Ovary (tissue), 9 donors: Measurements from ENCODE around the gene PAPSS1. TPM values are rescaled to one million over a fixed set of nuclear protein-coding genes. Genes with fewer than 3 reads are reported as not detected.

Experiments used
- DNase-seq, 5 donors: peaks; one replicate each; pipeline ENCODE4 v3.0.0-alpha.2; 2019 to 2020
- H3K27ac ChIP-seq, 2 donors: fragments of 200-600 bp; one replicate each; pipeline versions ENCODE4 v1.5.1 to v1.8.0; 2019 to 2022
- H3K27me3 ChIP-seq: fragments of 200-600 bp; one replicate; pipeline ENCODE4 v1.8.0; 2022
- H3K36me3 ChIP-seq: fragments of 200-600 bp; sonication (generic); one replicate; pipeline ENCODE4 v1.5.1; 2019
- H3K4me1 ChIP-seq: one replicate; pipeline ENCODE4 v1.8.1; 2013; ENCODE audit warnings: mild to moderate bottlenecking, moderate library complexity; ENCODE audit not compliant: insufficient read depth
- H3K4me3 ChIP-seq: fragments of 200-600 bp; sonication (generic); one replicate; pipeline ENCODE4 v1.5.1; 2017
- H3K9me3 ChIP-seq, 2 donors: fragments of 200-600 bp in 1 of 2; sonication (generic) in 1 of 2; one replicate each; pipeline versions ENCODE4 v1.5.1 to v1.8.1; 2013 to 2019; ENCODE audit warnings: mild to moderate bottlenecking in 1 of 2, moderate library complexity in 1 of 2
- CTCF ChIP-seq, 3 donors: fragments of 450-650 bp in 2 of 3; fragments of 200-600 bp in 1 of 3; IDR thresholded peaks; one replicate each; pipeline versions ENCODE4 v1.5.1 to v1.8.0; 2016 to 2022; ENCODE audit warnings: antibody characterized with exemption in 3 of 3, mild to moderate bottlenecking in 1 of 3
- EP300 ChIP-seq: sonication (generic); formaldehyde crosslinking; IDR thresholded peaks from one replicate; pipeline ENCODE4 v1.6.1; 2017; ENCODE audit warnings: antibody characterized with exemption
- POLR2A ChIP-seq: fragments of 450-650 bp; IDR thresholded peaks from one replicate; pipeline ENCODE4 v1.6.1; 2017; ENCODE audit warnings: antibody characterized with exemption, mild to moderate bottlenecking, moderate library complexity
- WGBS, 3 donors: extraction: QIAGEN DNeasy Blood & Tissue Kit in 1 of 3; methylation state at CpG; one replicate each; pipeline versions ENCODE4 v1.1.5 to v1.1.7; 2013 to 2017; 5-methylcytosine and 5-hydroxymethylcytosine counted together
- intact Hi-C, 4 donors: fragments of 100-400 bp; cut with DNase I; formaldehyde crosslinking; loops; one replicate each; pipeline versions ENCODE4 v1.11.0 to v1.15.1; 2022 to 2023
- polyA plus RNA-seq, 2 donors: library from polyadenylated mRNA; stranded (reverse); fragments of 200-250 nt in 1 of 2; fragments of 350-450 nt in 1 of 2; fragmentation: Illumina TruSeq in 1 of 2; extraction: RNeasy Lipid Tissue Mini Kit (QIAGEN cat#74804) in 1 of 2; gene quantifications; one replicate each; pipeline ENCODE4 v1.2.3, GENCODE V29; 2013 to 2014
- total RNA-seq, 7 donors: library from RNA; depleted of rRNA in 2 of 7; stranded (reverse); fragments of >200 nt in 2 of 7; fragmentation: NEBNext Ultra II Directional in 3 of 7; extraction: Animal tissue kit (Norgen Biotek cat#: 25700) in 3 of 7; gene quantifications; one replicate each; pipeline versions ENCODE4 v1.1.0 to v1.2.4, GENCODE V29; 2016 to 2023
- donor health status: DM: no; HTN: no; CAD: no; lungs with moderate emphysema.
- donor health status: DM: no; HTN: no; CAD: no.
- donor health status: Bipolar disorder and iron deficiency.
- donor health status: DM: yes; HTN: yes; CAD: no.
- donor health status: DM: no; HTN: no; CAD: no.
- donor health status: DM: yes; HTN: yes; CAD: no.

The PAPSS1 gene
- total and polyA plus RNA-seq, 9 donors = 19.8 to 50.3 (median 28.0) TPM

- DNase-seq = no peak
- no peak overlapping the region for H3K4me3 ChIP-seq
- H3K4me1 ChIP-seq = no peaks in the 10 kb centered on the region
- no peaks in the 10 kb centered on the region for H3K27me3 ChIP-seq
- no peaks in the 10 kb centered on the region for H3K36me3 ChIP-seq
- H3K9me3 ChIP-seq = no peaks in the 10 kb centered on the region
- WGBS, 3 donors = 78 to 96% (median 92%) methylated on average over 3 of the region's 3 CpGs
- TF ChIP-seq POLR2A (no peak), EP300 (no peak), CTCF (IDR thresholded peaks at IDR 0.05) (no peak)
- intact Hi-C loops = no loop called here
- no peak overlapping the region for H3K27ac ChIP-seq
Measured at GRCh38 chr4:107616838-107617389, 103.1 kb downstream of the PAPSS1 start.

DNA sequence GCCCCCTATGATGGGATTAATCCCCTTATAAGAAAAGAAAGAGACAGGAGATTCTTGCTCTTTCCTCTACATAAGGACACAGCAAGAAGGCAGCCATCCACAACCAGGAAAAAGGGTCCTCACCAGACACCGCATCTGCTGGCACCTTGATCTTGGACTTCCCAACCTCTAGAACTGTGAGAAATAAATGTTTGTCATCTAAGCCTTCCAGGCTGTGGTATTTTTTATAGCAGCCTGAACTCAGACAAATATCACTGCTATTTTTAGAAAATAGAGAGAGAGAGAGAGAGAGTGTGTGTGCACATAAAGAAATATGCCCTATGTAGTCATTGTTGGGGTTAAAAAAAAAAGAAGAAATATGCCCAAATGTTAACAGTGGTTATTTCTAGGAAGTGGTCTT, 104.2 kb downstream of the PAPSS1 start:
- 96 to 100% (median 98%) methylated on average over 1 of the region's 1 CpG for WGBS, 3 donors
- H3K4me1 ChIP-seq = no peaks in the 10 kb centered on the region
- TF ChIP-seq POLR2A = no peak
- TF ChIP-seq CTCF (IDR thresholded peaks at IDR 0.05) = no peak
- TF ChIP-seq EP300 = no peak
- H3K4me3 ChIP-seq = no peak overlapping the region
- no peaks in the 10 kb centered on the region for H3K27me3 ChIP-seq
- no peaks in the 10 kb centered on the region for H3K9me3 ChIP-seq
- no peak overlapping the region for H3K27ac ChIP-seq
- intact Hi-C loops = no loop called here
- no peak for DNase-seq
- H3K36me3 ChIP-seq = no peaks in the 10 kb centered on the region

GRCh38 chr4:107603430-107603829, 116.6 kb downstream of the PAPSS1 start:
- Histone ChIP-seq H3K27me3 (no peaks in the 10 kb centered on the region), H3K4me3 (no peak overlapping the region), H3K4me1 (peaks cover 6% of the 10 kb centered on the region), H3K27ac (no peak overlapping the region), H3K9me3 (no peaks in the 10 kb centered on the region), H3K36me3 (no peaks in the 10 kb centered on the region)
- no peak for DNase-seq
- intact Hi-C loops = no loop called here
- no peak for TF ChIP-seq EP300
- TF ChIP-seq CTCF (IDR thresholded peaks at IDR 0.05) = no peak
- TF ChIP-seq POLR2A = no peak
- WGBS, 3 donors = 74 to 77% (median 76%) methylated on average over 4 of the region's 4 CpGs

DNA sequence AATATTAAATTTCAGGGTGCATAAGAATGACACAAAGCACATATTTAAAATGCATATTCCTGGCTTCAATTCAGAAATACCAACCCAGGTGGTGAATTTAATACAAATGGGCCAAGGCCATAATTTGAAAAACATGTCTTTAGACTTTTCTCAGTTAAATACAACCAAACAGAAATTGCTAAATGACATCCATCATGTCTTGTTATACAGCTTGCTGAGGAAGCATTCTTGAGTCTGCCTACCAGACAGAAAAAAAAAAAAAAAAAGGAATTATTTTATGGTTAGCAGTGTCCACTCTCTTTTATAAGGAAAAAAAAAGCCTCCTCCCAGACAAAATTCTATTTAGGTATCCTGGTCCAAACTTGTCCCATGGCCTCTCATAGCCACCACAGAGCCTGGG, 119.1 kb downstream of the PAPSS1 start:
- Histone ChIP-seq H3K27me3 (no peaks in the 10 kb centered on the region), H3K9me3 (no peaks in the 10 kb centered on the region), H3K27ac (no peak overlapping the region), H3K36me3 (no peaks in the 10 kb centered on the region), H3K4me3 (no peak overlapping the region), H3K4me1 (peaks cover 6% of the 10 kb centered on the region)
- no peak for DNase-seq
- TF ChIP-seq POLR2A = no peak
- intact Hi-C loops = no loop called here

GRCh38 chr4:107600436-107600835, 119.6 kb downstream of the PAPSS1 start:
- no peak for DNase-seq
- peaks cover 6% of the 10 kb centered on the region for H3K4me1 ChIP-seq
- intact Hi-C loops = no loop called here

More at GRCh38 chr4:107600436-107600835, 119.6 kb downstream of the PAPSS1 start:
- H3K27me3 ChIP-seq = no peaks in the 10 kb centered on the region
- TF ChIP-seq CTCF (IDR thresholded peaks at IDR 0.05) (no peak), POLR2A (no peak), EP300 (no peak)
- H3K36me3 ChIP-seq = no peaks in the 10 kb centered on the region
- no peak overlapping the region for H3K27ac ChIP-seq
- no peaks in the 10 kb centered on the region for H3K9me3 ChIP-seq
- 20 to 32% (median 30%) methylated on average over 2 of the region's 2 CpGs for WGBS, 3 donors
- H3K4me3 ChIP-seq = no peak overlapping the region
